ENCODE results near the gene F13A1.

The F13A1 gene

DNA sequence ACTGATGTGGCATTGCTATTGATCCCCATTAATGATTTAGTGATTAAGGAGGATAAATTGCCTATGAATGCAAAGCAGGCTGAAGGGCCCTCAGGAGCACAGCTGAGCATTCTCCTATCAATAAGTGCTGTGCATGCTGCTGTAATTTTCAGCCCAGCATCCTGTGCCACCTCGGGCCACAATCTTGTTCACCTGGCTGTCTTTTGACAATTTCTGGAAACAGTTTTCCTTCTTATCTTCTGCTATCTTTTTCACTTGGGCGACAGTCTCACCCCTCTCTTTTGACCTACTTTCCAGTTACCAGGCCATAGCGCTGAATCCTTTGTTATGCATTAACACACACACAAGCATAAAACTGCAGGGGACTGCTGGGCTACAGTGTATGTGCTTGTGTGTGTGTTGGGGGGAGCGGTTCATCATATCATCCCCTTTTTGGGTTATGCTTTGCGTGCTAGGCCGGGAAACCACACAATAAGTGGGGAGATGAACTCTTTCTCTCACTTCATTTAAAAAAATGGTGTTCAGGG, 60.2 kb downstream of the F13A1 start:
- Histone ChIP-seq H3K4me3 (ENCODE audit: low read depth in 1 of 2, low read length in 1 of 2) (no peak overlapping the region), H3K4me1 (ENCODE audit: control insufficient read depth in 1 of 2, insufficient read depth in 1 of 2, low read depth in 1 of 2, low read length in 1 of 2) (no peaks in the 10 kb centered on the region)
- no peak for TF ChIP-seq CTCF (IDR thresholded peaks at IDR 0.05)

DNA sequence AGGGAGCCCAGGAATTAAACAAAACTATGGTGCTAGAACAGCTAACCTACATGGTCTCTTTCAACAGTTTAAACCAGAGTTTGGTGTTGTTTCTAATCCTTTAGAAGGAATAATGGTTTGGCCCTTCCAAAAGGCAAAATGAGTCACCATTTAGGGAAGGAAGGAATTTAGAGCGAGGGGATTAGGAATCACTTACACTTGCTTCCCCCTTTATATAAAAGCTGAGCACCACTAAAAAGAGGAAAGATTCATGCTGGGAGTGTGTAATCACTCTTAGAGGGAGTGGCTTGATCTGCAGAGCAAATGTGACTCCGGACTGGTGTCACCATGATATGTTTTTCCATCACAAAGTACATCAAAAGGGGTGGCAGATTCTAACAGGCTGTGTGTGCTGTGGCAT, 63.6 kb downstream of the F13A1 start:
- no peaks in the 10 kb centered on the region for H3K9me3 ChIP-seq
- no peaks in the 10 kb centered on the region for H3K4me1 ChIP-seq (ENCODE audit: control insufficient read depth in 1 of 2, insufficient read depth in 1 of 2, low read depth in 1 of 2, low read length in 1 of 2)
- H3K36me3 ChIP-seq, result no peaks in the 10 kb centered on the region
- TF ChIP-seq CTCF (IDR thresholded peaks at IDR 0.05), result no peak
- H3K27ac ChIP-seq, result no peak overlapping the region
- no peak overlapping the region for H3K4me3 ChIP-seq (ENCODE audit: low read depth in 1 of 2, low read length in 1 of 2)
- no peaks in the 10 kb centered on the region for H3K27me3 ChIP-seq

More for the DNA sequence above, 60.2 kb downstream of the F13A1 start:
- Histone ChIP-seq H3K27me3 (no peaks in the 10 kb centered on the region), H3K27ac (no peak overlapping the region), H3K9me3 (no peaks in the 10 kb centered on the region), H3K36me3 (no peaks in the 10 kb centered on the region)

- no peak overlapping the region for H3K4me3 ChIP-seq (ENCODE audit: low read depth in 1 of 2, low read length in 1 of 2)
- no peak for TF ChIP-seq CTCF (IDR thresholded peaks at IDR 0.05)
- H3K36me3 ChIP-seq, result no peaks in the 10 kb centered on the region
- no peaks in the 10 kb centered on the region for H3K9me3 ChIP-seq
- H3K27ac ChIP-seq, result no peak overlapping the region
- H3K4me1 ChIP-seq (ENCODE audit: control insufficient read depth in 1 of 2, insufficient read depth in 1 of 2, low read depth in 1 of 2, low read length in 1 of 2), result no peaks in the 10 kb centered on the region
- H3K27me3 ChIP-seq, result no peaks in the 10 kb centered on the region
These were observed 64.2 kb downstream of the F13A1 start for GRCh38 chr6:6256259-6256658.

- Histone ChIP-seq H3K36me3 (no peaks in the 10 kb centered on the region), H3K27ac (no peak overlapping the region), H3K4me1 (ENCODE audit: control insufficient read depth in 1 of 2, insufficient read depth in 1 of 2, low read depth in 1 of 2, low read length in 1 of 2) (no peaks in the 10 kb centered on the region), H3K4me3 (ENCODE audit: low read depth in 1 of 2, low read length in 1 of 2) (no peak overlapping the region), H3K9me3 (no peaks in the 10 kb centered on the region), H3K27me3 (no peaks in the 10 kb centered on the region)
- no peak for TF ChIP-seq CTCF (IDR thresholded peaks at IDR 0.05)
These were observed 68.7 kb downstream of the F13A1 start for GRCh38 chr6:6251555-6252280.

GRCh38 chr6:6248651-6249050, 71.8 kb downstream of the F13A1 start:
- Histone ChIP-seq H3K4me1 (ENCODE audit: control insufficient read depth in 1 of 2, insufficient read depth in 1 of 2, low read depth in 1 of 2, low read length in 1 of 2) (no peaks in the 10 kb centered on the region), H3K27ac (no peak overlapping the region), H3K9me3 (no peaks in the 10 kb centered on the region), H3K36me3 (no peaks in the 10 kb centered on the region), H3K4me3 (ENCODE audit: low read depth in 1 of 2, low read length in 1 of 2) (no peak overlapping the region), H3K27me3 (no peaks in the 10 kb centered on the region)
- no peak for TF ChIP-seq CTCF (IDR thresholded peaks at IDR 0.05)

All from neutrophil (primary cell).